ENCODE measurements around the gene CFDP1. TPM values are rescaled to one million over a fixed set of nuclear protein-coding genes. Genes with fewer than 3 reads are reported as not detected.

CFDP1 gene
- total and polyA plus RNA-seq, 3 experiments from 2014 or later: 33.8 to 39.1 (median 34.2) TPM

DNA sequence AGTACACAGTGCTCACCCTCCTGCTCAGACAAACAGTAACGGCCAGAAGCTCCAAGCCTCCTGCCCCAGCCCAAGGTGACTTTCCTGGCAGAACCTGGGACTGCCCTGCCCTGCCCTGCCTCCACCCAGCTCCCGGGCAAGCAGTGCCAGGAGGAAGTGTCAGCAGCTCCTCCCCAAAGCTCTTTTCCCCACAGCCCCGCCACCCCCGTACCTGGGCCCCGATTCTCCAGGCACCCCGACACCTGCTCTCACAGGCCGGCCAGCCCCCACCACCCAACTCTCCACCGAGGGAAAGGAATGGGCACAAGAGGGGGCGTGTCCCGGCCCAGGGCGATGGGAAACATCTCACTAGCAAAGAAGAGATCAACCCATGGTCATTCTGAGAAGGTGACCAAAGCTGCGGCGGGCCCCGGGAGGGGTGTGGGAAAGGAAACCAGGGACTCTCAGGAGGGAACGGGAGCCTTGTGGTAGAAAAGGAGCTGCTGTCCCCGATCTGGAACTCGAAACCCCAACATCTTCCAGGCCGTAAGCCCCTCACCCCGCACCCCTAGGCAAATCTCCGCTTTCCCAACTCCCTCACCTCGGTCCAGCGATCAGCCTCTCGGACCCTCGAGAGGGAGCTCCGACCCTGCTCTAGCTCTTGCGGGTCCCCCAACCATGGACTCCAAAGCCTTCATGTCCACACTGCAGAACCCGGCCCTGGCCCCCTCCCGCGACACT lies 183.1 kb downstream of the CFDP1 start:
- Mint-ChIP-seq H3K27ac (no peak overlapping the region), H3K27me3 (peaks cover 33 to 45% of the 10 kb centered on the region in 2 donors), H3K36me3 (no peaks in the 10 kb centered on the region), H3K4me3 (peak overlapping the region in 6 of 7 donors; percentile 16 to 78 (median 46)), H3K4me1 (peaks cover 0 to 19% (median 7%) of the 10 kb centered on the region in 3 donors), H3K9me3 (no peaks in the 10 kb centered on the region)
- Histone ChIP-seq H3K9me3 (ENCODE audit: low read length) (no peaks in the 10 kb centered on the region), H3K36me3 (ENCODE audit: insufficient read depth, low read length) (no peaks in the 10 kb centered on the region), H3K27me3 (ENCODE audit: insufficient read depth, low read length, poor library complexity, severe bottlenecking) (peaks cover 25% of the 10 kb centered on the region), H3K27ac (ENCODE audit: low read depth, low read length) (no peak overlapping the region), H3K4me1 (ENCODE audit: insufficient read depth, low read length) (no peaks in the 10 kb centered on the region), H3K4me3 (ENCODE audit: low read length) (no peak overlapping the region)
- POLR2A ChIA-PET: interaction anchor here (0.6 kb wide), 1 partner anchor 534 kb away, joined by 3 read pairs; no protein-coding TSS in a partner anchor
- CTCF ChIA-PET: no interaction called here
- DNase-seq: no peak

DNA sequence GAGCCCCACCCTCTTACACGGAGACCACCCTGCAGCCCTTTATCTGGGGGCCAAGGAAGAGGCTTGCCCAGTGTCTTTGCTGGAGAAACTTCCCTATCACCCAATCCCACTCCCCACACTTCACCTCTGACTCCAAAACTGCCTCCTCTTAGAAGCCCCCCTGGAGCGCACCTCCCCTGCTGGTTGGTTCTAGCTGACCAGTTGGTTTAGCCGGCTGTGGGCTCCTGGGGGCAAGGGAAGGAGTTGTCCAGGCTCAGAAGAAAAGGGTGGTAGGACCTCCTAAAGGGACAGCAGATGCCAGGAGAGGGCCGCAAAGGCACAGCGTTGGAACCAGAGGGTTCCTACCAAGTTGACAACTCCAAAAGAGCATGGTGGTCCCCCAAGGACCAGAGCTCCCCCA lies 183.9 kb downstream of the CFDP1 start:
- H3K27ac Mint-ChIP-seq: no peak overlapping the region
- CTCF ChIA-PET: no interaction called here
- DNase-seq: no peak

GRCh38 chr16:75248536-75249380 lies 184.5 kb downstream of the CFDP1 start:
- Mint-ChIP-seq H3K27ac (no peak overlapping the region), H3K4me3 (peak overlapping the region in 1 of 7 donors; percentile 34)
- no peak overlapping the region for H3K4me3 ChIP-seq (ENCODE audit: low read length)

More for the DNA sequence above, 183.9 kb downstream of the CFDP1 start:
- Histone ChIP-seq H3K4me1 (ENCODE audit: insufficient read depth, low read length) (no peaks in the 10 kb centered on the region), H3K27ac (ENCODE audit: low read depth, low read length) (no peak overlapping the region), H3K36me3 (ENCODE audit: insufficient read depth, low read length) (no peaks in the 10 kb centered on the region), H3K4me3 (ENCODE audit: low read length) (no peak overlapping the region), H3K9me3 (ENCODE audit: low read length) (no peaks in the 10 kb centered on the region), H3K27me3 (ENCODE audit: insufficient read depth, low read length, poor library complexity, severe bottlenecking) (peaks cover 25% of the 10 kb centered on the region)
- Mint-ChIP-seq H3K4me3 (peak overlapping the region in 1 of 7 donors; percentile 26), H3K27me3 (peaks cover 26 to 38% of the 10 kb centered on the region in 2 donors), H3K9me3 (no peaks in the 10 kb centered on the region), H3K4me1 (peaks cover 0 to 19% (median 7%) of the 10 kb centered on the region in 3 donors), H3K36me3 (no peaks in the 10 kb centered on the region)
- POLR2A ChIA-PET: no interaction called here

DNA sequence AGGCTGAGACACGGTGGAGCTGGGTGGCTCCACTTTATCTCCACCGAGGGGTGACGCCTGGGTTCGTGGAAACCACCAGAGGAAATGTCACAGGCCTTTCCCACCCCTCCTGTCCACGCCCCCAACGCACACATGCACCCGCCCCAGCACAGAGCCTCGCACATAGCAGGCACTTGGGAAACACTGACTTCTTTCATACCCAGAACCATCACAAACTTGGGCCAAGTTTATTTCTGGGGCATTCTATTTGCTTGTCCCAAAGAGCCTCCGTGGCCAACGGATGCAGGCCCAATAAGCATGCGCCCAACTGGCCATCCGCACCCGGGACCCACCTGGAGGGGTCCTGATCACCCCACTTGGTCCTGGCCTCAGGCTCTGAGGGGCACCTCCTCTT lies 185.2 kb downstream of the CFDP1 start:
- Mint-ChIP-seq H3K27ac (peak overlapping the region in 1 of 8 donors; percentile 57), H3K36me3 (no peaks in the 10 kb centered on the region), H3K4me1 (peaks cover 0 to 23% (median 7%) of the 10 kb centered on the region in 3 donors), H3K9me3 (no peaks in the 10 kb centered on the region), H3K4me3 (no peak overlapping the region), H3K27me3 (peaks cover 21 to 28% of the 10 kb centered on the region in 2 donors)
- H3K27me3 ChIP-seq (ENCODE audit: insufficient read depth, low read length, poor library complexity, severe bottlenecking): peaks cover 20% of the 10 kb centered on the region
- H3K27ac ChIP-seq (ENCODE audit: low read depth, low read length): no peak overlapping the region
- no peaks in the 10 kb centered on the region for H3K9me3 ChIP-seq (ENCODE audit: low read length)
- H3K36me3 ChIP-seq (ENCODE audit: insufficient read depth, low read length): no peaks in the 10 kb centered on the region
- POLR2A ChIA-PET: no interaction called here
- no peak for DNase-seq
- no peak overlapping the region for H3K4me3 ChIP-seq (ENCODE audit: low read length)
- no peaks in the 10 kb centered on the region for H3K4me1 ChIP-seq (ENCODE audit: insufficient read depth, low read length)
- CTCF ChIA-PET: interaction anchor here (0.8 to 1.1 kb wide), 2 partner anchors 11 to 49 kb away, joined by 3 read pairs; no protein-coding TSS in a partner anchor

More at GRCh38 chr16:75248536-75249380, 184.5 kb downstream of the CFDP1 start:
- peaks cover 21% of the 10 kb centered on the region for H3K27me3 ChIP-seq (ENCODE audit: insufficient read depth, low read length, poor library complexity, severe bottlenecking)
- ChIA-PET POLR2A (no interaction called here), CTCF (interaction anchor here (1.1 kb wide), 1 partner anchor 50 kb away, joined by 3 read pairs; no protein-coding TSS in a partner anchor)
- Mint-ChIP-seq H3K36me3 (no peaks in the 10 kb centered on the region), H3K27me3 (peaks cover 23 to 34% of the 10 kb centered on the region in 2 donors), H3K9me3 (no peaks in the 10 kb centered on the region), H3K4me1 (peaks cover 0 to 19% (median 7%) of the 10 kb centered on the region in 3 donors)
- no peaks in the 10 kb centered on the region for H3K36me3 ChIP-seq (ENCODE audit: insufficient read depth, low read length)
- H3K4me1 ChIP-seq (ENCODE audit: insufficient read depth, low read length): no peaks in the 10 kb centered on the region
- no peak for DNase-seq
- H3K27ac ChIP-seq (ENCODE audit: low read depth, low read length): no peak overlapping the region
- no peaks in the 10 kb centered on the region for H3K9me3 ChIP-seq (ENCODE audit: low read length)

DNA sequence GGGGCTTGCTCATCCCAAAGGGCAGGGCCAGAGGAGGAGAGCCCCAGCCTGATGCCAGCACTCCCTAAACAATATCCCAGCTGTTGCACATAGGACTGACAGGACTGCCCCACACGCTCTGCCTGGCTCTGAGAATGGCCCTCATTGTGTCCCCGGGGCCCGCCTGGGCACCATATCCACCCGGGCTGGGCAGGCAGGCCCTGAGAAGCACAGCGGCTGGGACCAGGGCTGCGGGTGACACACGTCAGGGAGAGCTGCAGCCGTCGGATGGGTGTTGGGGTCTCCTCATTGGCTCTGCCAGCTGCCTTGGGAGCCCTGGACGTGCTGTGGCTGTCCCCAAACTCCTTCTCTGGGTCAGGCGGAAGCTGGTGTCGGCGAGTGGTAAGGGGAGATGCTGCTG lies 186.1 kb downstream of the CFDP1 start:
- no peaks in the 10 kb centered on the region for H3K4me1 ChIP-seq (ENCODE audit: insufficient read depth, low read length)
- DNase-seq: no peak
- H3K27me3 Mint-ChIP-seq: peaks cover 21 to 23% of the 10 kb centered on the region in 2 donors
- no peaks in the 10 kb centered on the region for H3K36me3 ChIP-seq (ENCODE audit: insufficient read depth, low read length)
- H3K27ac Mint-ChIP-seq: no peak overlapping the region
- H3K27ac ChIP-seq (ENCODE audit: low read depth, low read length): no peak overlapping the region
- H3K9me3 ChIP-seq (ENCODE audit: low read length): no peaks in the 10 kb centered on the region
- no peak overlapping the region for H3K4me3 Mint-ChIP-seq
- no peaks in the 10 kb centered on the region for H3K9me3 Mint-ChIP-seq
- ChIA-PET CTCF (interaction anchor here (0.8 to 1.1 kb wide), 3 partner anchors 10 to 48 kb away, joined by 3 read pairs; no protein-coding TSS in a partner anchor), POLR2A (no interaction called here)
- peaks cover 11% of the 10 kb centered on the region for H3K27me3 ChIP-seq (ENCODE audit: insufficient read depth, low read length, poor library complexity, severe bottlenecking)
- no peaks in the 10 kb centered on the region for H3K36me3 Mint-ChIP-seq
- H3K4me1 Mint-ChIP-seq: peaks cover 0 to 23% (median 7%) of the 10 kb centered on the region in 3 donors
- no peak overlapping the region for H3K4me3 ChIP-seq (ENCODE audit: low read length)

- no peak overlapping the region for H3K27ac Mint-ChIP-seq
- Histone ChIP-seq H3K4me3 (ENCODE audit: low read length) (no peak overlapping the region), H3K9me3 (ENCODE audit: low read length) (no peaks in the 10 kb centered on the region), H3K36me3 (ENCODE audit: insufficient read depth, low read length) (no peaks in the 10 kb centered on the region), H3K27me3 (ENCODE audit: insufficient read depth, low read length, poor library complexity, severe bottlenecking) (peaks cover 5% of the 10 kb centered on the region), H3K4me1 (ENCODE audit: insufficient read depth, low read length) (no peaks in the 10 kb centered on the region), H3K27ac (ENCODE audit: low read depth, low read length) (no peak overlapping the region)
- H3K27me3 Mint-ChIP-seq: peaks cover 15 to 18% of the 10 kb centered on the region in 2 donors
- CTCF ChIA-PET: interaction anchor here (0.9 kb wide), 1 partner anchor 12 kb away, joined by 3 read pairs; no protein-coding TSS in a partner anchor
- H3K36me3 Mint-ChIP-seq: no peaks in the 10 kb centered on the region
- H3K9me3 Mint-ChIP-seq: no peaks in the 10 kb centered on the region
- no peak overlapping the region for H3K4me3 Mint-ChIP-seq
- H3K4me1 Mint-ChIP-seq: peaks cover 0 to 17% (median 2%) of the 10 kb centered on the region in 3 donors
- POLR2A ChIA-PET: no interaction called here
- no peak for DNase-seq
Observed at GRCh38 chr16:75246504-75247205, 186.6 kb downstream of the CFDP1 start.

DNA sequence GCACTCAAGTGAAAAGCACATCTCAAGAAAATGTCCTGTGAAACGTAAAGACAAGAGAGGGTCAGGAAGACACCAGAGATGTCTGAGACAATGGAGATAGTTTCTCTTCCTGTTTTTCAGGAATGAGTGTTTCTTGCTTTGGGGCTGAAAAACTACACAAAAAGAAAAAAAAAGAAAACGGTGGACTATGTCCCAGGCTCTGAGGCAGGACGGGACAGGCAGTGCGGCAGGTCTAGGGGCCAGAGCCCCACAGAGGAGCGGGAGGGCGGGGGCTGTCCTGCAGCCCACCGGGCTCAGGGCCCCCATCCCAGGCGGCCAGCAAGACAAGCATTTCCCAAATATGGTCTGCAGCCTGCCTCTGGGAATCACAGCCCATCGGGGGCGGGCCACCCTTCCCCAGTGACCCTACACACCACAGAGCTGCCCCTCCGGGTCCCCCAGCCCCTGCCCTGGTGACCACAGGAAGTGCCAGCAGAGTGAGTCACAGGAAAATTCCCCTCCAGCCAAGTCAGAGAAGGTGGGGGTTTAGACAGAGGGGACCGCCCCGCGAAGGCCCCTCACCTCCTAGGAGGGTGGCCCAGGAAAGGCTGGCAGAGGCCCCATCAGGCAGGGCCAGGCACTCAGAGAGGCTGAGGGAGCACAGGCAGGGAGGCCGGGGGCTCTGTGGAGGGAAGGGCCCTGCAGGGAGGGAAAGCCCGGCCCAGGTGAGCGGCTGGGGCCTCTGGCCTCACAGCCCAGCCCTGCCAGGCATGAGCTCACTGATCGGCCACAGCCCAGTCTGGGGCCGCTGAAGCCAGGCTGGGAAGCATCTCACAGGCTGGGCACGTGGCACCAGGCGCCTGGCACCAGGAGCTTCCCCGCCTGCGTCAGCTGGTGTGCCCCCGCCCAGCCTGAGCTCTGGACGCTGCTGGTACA lies 188.2 kb downstream of the CFDP1 start:
- Histone ChIP-seq H3K27me3 (ENCODE audit: insufficient read depth, low read length, poor library complexity, severe bottlenecking) (no peaks in the 10 kb centered on the region), H3K4me1 (ENCODE audit: insufficient read depth, low read length) (no peaks in the 10 kb centered on the region), H3K4me3 (ENCODE audit: low read length) (no peak overlapping the region), H3K27ac (ENCODE audit: low read depth, low read length) (no peak overlapping the region), H3K36me3 (ENCODE audit: insufficient read depth, low read length) (no peaks in the 10 kb centered on the region), H3K9me3 (ENCODE audit: low read length) (no peaks in the 10 kb centered on the region)
- H3K4me3 Mint-ChIP-seq: no peak overlapping the region
- H3K4me1 Mint-ChIP-seq: peaks cover 0 to 11% (median 0%) of the 10 kb centered on the region in 3 donors
- H3K27ac Mint-ChIP-seq: no peak overlapping the region
- CTCF ChIA-PET: no interaction called here
- POLR2A ChIA-PET: interaction anchor here (0.6 kb wide), 1 partner anchor 60 kb away, joined by 3 read pairs; no protein-coding TSS in a partner anchor
- H3K9me3 Mint-ChIP-seq: no peaks in the 10 kb centered on the region
- peaks cover 10 to 13% of the 10 kb centered on the region in 2 donors for H3K27me3 Mint-ChIP-seq
- DNase-seq: no peak
- no peaks in the 10 kb centered on the region for H3K36me3 Mint-ChIP-seq

All from CD8-positive, alpha-beta memory T cell (primary cell).